GM10266 (cell line): ENCODE data around the gene CDX2.
"Not testable (repeated sequence)": the region's sequence is repeated elsewhere in the genome, so short reads cannot be mapped to it uniquely, and the experiment has no call there.

Experiments used
- DNase-seq: peaks from one replicate; pipeline ENCODE4 v3.0.0; 2012; ENCODE audit errors: extremely low spot score
- CTCF ChIP-seq: IDR thresholded peaks from 2 replicates; pipeline ENCODE4 v1.5.1; 2012; ENCODE audit warnings: mild to moderate bottlenecking, low read depth; ENCODE audit not compliant: control insufficient read depth, insufficient read depth; ENCODE audit errors: missing control alignments

CDX2 gene

GRCh38 chr13:27967736-27968315, 1.3 kb downstream of the CDX2 start:
- no peak for TF ChIP-seq CTCF

GRCh38 chr13:27967203-27967735, 1.8 kb downstream of the CDX2 start:
- TF ChIP-seq CTCF = no peak
- DNase-seq = peak; percentile 46

More at GRCh38 chr13:27967736-27968315, 1.3 kb downstream of the CDX2 start:
- peak; percentile 32 for DNase-seq

DNA sequence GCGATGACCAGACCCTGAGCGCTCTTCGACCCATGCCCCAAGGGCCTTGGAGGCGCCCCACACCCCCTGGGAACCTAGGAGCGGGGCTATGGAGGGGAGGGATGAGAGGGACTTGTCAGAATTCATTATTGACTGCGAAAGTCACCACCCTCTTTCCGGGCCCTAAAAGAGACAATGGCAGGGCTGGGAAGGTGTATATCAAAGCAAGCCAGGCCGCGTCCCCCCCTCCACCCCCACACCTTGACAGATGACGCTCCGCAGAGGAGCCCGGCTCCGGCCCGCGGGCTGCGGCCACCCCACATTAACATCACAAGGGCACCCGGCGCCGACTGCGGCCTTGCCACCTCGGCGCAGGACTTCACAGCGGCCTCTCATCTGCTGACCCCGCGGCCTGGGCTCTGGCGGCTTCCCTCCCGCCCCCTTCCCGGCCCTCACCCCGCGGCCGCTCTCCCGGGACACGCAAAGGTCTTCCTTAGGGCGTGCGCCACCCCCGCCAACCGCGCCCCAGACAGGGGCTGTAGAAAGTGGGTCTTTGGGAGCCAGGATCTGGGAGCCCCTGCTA, 2.4 kb downstream of the CDX2 start:
- no peak for TF ChIP-seq CTCF
- DNase-seq = no peak

GRCh38 chr13:27965740-27966640, 3.1 kb downstream of the CDX2 start:
- peak; percentile 36 for DNase-seq
- no peak for TF ChIP-seq CTCF

- DNase-seq = no peak
- no peak for TF ChIP-seq CTCF
These were observed 3.8 kb downstream of the CDX2 start for GRCh38 chr13:27965343-27965739.

DNA sequence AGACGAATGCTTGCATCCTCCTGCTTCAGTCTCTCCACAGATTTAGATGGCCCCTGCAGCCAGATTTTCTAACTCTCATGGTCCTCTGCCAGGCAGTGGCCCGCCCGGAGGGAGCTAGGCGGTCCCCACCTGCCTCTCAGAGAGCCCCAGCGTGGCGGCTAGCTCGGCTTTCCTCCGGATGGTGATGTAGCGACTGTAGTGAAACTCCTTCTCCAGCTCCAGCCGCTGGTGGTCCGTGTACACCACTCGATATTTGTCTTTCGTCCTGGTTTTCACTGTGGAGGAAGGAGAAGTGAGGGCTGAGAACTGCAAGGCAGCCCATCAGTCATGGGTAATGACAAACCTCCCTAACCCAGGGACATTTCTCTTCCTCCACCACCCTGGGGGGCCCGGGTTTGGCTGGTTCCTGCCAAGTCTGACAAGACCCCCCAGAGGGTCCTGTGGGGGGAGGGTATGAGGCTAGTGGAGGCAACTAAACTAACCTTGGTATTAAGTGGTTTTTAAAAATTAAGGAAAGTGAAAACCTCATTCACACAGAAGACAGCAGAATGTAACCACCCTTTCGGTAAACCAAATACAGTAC, 4.3 kb downstream of the CDX2 start:
- DNase-seq = no peak
- TF ChIP-seq CTCF = no peak

- DNase-seq = not testable (repeated sequence)
These were observed 4.9 kb downstream of the CDX2 start for GRCh38 chr13:27964206-27964605.
